ENCODE data around the gene SYTL5.

DNA sequence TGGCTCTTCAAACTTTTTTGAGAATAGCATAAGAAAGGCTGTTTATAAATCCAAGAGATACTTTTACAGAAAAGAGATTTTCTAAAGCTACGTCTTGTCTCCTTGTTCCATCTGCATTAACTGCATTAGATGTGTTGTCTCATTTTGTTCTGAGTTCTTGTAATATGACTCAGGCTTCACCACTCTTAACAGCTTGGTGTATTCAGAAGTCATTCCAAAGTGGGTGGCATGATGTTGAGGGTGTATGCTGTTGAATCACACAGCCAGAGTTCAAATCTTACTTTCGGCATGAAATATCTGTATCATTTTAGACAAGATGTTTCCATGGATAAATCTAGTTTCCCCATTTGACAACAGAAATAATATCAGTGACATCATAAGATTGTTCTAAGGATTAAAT, 30.1 kb downstream of the SYTL5 start:
- TF ChIP-seq, protein P1, sequence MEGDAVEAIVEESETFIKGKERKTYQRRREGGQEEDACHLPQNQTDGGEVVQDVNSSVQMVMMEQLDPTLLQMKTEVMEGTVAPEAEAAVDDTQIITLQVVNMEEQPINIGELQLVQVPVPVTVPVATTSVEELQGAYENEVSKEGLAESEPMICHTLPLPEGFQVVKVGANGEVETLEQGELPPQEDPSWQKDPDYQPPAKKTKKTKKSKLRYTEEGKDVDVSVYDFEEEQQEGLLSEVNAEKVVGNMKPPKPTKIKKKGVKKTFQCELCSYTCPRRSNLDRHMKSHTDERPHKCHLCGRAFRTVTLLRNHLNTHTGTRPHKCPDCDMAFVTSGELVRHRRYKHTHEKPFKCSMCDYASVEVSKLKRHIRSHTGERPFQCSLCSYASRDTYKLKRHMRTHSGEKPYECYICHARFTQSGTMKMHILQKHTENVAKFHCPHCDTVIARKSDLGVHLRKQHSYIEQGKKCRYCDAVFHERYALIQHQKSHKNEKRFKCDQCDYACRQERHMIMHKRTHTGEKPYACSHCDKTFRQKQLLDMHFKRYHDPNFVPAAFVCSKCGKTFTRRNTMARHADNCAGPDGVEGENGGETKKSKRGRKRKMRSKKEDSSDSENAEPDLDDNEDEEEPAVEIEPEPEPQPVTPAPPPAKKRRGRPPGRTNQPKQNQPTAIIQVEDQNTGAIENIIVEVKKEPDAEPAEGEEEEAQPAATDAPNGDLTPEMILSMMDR (IDR thresholded peaks at IDR 0.05) = no peak
- TF ChIP-seq POLR2A (IDR thresholded peaks at IDR 0.05) = no peak
